Measurements from ENCODE around the gene PDCD2L. TPM values are rescaled to one million over a fixed set of nuclear protein-coding genes. Genes with fewer than 3 reads are reported as not detected.
A peak's percentile ranks its signal among the peaks of the same experiment; 100 is the strongest.

PDCD2L gene
- total and polyA plus RNA-seq, 12 donors, result 7.6 to 26.1 (median 12.9) TPM

DNA sequence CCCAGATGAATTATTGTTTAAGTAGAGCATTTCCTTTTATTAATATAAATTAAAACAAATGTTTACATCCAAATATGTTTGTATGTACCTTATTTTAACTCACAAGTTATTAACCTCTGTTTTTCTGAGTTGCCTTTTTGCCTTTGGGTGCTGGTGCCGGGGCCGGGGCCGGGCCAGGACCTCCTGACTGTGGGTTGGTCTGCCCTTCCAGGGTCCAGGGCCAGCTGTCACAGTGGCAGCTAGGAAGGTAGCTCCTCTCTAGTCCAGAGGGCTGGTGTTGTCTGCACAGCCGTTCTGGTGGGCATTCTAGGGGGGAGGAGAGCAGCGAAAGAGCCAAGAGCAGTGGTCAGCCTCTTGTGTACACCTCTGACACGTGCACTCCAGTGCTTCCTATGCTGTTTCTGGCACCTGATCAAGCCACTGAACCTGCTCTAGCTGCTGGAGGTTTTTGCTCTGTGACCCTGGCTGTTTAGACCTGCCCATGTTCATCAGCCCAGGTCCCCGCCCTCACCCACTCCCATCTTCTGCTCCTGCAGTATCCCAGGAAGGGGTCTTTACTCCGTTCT lies 22.0 kb downstream of the PDCD2L start:
- intact Hi-C loops (cut with DNase I), result no loop called here
- peaks cover 7 to 27% of the 10 kb centered on the region in 2 donors for H3K4me1 ChIP-seq (replicated peaks in 1 of 2)
- DNase-seq, result no peak
- 85 to 93% (median 91%) methylated on average over 7 to 8 of the region's 8 CpGs for WGBS, 4 donors
- TF ChIP-seq POLR2A (IDR thresholded peaks at IDR 0.05), result no peak
- no peaks in the 10 kb centered on the region for H3K27me3 ChIP-seq
- no peaks in the 10 kb centered on the region for H3K9me3 ChIP-seq (replicated peaks in 1 of 3)
- no peak overlapping the region for H3K4me3 ChIP-seq
- H3K27ac ChIP-seq, result no peak overlapping the region
- peaks cover 0 to 3% of the 10 kb centered on the region in 2 donors for H3K36me3 ChIP-seq (replicated peaks in 1 of 2)

DNA sequence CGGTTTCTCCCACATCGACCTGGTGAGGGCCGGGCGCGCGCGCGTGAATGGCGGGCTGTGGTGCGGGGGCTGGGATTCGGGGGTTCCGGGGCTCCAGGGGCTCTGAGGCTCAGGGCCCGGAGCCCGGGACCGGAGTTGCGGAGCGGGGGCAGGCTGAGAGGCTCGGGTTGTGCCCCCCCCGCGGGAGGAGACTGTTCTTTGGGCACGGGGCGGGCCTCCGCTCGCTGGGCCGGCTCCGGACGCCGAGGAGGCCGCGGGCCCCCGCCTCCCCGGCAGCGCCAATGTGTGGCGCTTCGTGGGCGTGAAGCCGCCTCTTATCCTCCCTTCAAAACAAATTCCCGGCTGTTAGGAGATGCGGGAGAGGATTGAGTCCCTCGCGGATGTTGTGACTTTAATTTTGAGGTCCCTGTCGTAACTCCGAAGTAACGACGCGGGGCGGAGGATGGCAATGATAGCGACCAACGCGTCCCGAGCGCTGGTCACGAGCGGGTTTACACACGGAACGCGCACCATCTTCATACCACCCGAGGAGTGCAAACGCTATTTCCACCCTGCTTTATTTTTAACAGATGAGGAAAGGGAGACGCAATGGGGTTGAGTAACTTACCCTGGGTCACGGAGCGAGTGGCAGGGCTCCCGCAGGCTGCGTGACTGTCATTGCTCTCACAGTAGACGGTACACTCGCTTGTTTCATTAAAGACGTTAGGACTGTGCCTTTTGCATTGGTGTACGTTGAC lies 24.5 kb downstream of the PDCD2L start:
- DNase-seq, result peak; percentile 21 to 74 (median 52)
- Histone ChIP-seq H3K27ac (peak overlapping the region; percentile 49 to 94 (median 88)), H3K27me3 (no peaks in the 10 kb centered on the region), H3K4me3 (peak overlapping the region; percentile 5 to 99 (median 96)), H3K9me3 (replicated peaks in 1 of 3) (no peaks in the 10 kb centered on the region), H3K4me1 (replicated peaks in 1 of 2) (peaks cover 7 to 47% of the 10 kb centered on the region in 2 donors), H3K36me3 (replicated peaks in 1 of 2) (peaks cover 0 to 4% of the 10 kb centered on the region in 2 donors)
- peak in 1 of 2 donors; percentile 39 for TF ChIP-seq POLR2A (IDR thresholded peaks at IDR 0.05)
- TF ChIP-seq, protein P1, sequence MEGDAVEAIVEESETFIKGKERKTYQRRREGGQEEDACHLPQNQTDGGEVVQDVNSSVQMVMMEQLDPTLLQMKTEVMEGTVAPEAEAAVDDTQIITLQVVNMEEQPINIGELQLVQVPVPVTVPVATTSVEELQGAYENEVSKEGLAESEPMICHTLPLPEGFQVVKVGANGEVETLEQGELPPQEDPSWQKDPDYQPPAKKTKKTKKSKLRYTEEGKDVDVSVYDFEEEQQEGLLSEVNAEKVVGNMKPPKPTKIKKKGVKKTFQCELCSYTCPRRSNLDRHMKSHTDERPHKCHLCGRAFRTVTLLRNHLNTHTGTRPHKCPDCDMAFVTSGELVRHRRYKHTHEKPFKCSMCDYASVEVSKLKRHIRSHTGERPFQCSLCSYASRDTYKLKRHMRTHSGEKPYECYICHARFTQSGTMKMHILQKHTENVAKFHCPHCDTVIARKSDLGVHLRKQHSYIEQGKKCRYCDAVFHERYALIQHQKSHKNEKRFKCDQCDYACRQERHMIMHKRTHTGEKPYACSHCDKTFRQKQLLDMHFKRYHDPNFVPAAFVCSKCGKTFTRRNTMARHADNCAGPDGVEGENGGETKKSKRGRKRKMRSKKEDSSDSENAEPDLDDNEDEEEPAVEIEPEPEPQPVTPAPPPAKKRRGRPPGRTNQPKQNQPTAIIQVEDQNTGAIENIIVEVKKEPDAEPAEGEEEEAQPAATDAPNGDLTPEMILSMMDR (IDR thresholded peaks at IDR 0.05), result no peak
- intact Hi-C loops (cut with DNase I), result no loop called here
- WGBS, 4 donors, result 0 to 1% (median 0%) methylated on average over 12 to 68 of the region's 68 CpGs

DNA sequence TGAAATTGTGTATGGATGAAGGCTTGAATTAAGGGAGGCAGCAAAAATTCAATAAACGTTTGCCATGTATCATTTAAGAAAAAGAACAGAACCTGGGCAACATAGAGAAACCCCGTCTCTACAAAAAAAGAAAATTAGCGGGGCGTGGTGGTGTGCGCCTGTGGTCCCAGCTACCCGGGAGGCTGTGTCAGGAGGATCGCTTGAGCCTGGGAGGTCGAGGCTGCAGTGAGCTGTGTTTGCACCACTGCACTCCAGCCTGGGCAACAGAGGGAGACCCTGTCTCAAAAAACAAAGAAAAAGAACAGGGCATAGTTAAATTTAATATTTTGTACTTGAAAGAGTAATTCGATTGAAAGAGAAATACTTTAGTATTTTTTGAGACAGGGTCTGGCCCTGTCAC lies 25.4 kb downstream of the PDCD2L start:
- no peaks in the 10 kb centered on the region for H3K9me3 ChIP-seq (replicated peaks in 1 of 3)
- H3K27ac ChIP-seq, result no peak overlapping the region
- no peak for DNase-seq
- H3K4me1 ChIP-seq (replicated peaks in 1 of 2), result peaks cover 7 to 47% of the 10 kb centered on the region in 2 donors
- no peaks in the 10 kb centered on the region for H3K27me3 ChIP-seq
- H3K36me3 ChIP-seq (replicated peaks in 1 of 2), result peaks cover 0 to 13% of the 10 kb centered on the region in 2 donors
- intact Hi-C loops (cut with DNase I), result no loop called here
- peak overlapping the region in 1 of 4 donors; percentile 96 for H3K4me3 ChIP-seq
- WGBS, 4 donors, result 70 to 78% (median 73%) methylated on average over 9 of the region's 9 CpGs
- TF ChIP-seq POLR2A (IDR thresholded peaks at IDR 0.05), result no peak
- TF ChIP-seq, protein P1 (IDR thresholded peaks at IDR 0.05), result no peak

DNA sequence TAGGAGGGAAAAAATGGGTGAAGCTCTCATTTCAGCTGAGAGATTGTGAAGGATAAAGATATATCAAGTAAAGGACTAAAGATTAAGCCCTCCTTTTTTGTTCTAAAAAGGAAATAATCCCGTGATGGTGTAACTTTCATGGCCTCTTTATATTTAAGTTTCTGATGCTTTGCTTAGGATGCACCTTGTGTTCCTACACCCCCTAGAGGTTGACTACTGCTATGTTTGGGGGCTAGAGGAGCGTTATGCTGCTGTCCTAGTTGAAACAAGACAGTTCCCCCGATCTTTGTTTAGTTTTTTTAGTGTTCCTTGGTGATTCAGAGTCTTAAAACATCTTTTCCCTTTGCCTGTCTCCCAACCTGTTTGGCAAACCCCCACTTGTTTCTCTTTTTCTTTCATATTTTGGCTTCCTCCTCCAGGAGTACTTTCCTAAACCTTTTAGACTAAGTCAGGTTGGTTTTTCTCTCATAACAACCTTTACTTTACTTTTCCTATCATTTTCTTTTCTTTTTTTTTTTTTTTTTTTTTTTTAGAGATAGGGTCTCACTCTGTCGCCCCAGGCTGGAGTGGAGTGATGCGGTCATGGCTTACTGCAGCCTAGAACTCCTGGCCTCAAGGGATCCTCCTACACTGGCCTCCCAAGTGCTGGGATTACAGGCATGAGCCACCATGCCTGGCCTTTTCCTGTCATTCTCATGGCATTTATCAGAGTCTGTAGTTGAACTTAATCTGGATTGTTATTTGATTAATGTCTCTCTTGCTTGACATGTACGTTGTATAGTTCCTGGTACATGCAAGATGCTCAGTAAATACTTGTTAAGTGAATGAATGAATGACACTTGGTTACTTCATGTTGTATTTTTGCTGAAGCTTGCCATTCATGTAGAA lies 26.8 kb downstream of the PDCD2L start:
- 37 to 43% (median 37%) methylated on average over 6 of the region's 6 CpGs for WGBS, 4 donors
- Histone ChIP-seq H3K36me3 (replicated peaks in 1 of 2) (peaks cover 0 to 27% of the 10 kb centered on the region in 2 donors), H3K4me1 (replicated peaks in 1 of 2) (peaks cover 7 to 47% of the 10 kb centered on the region in 2 donors), H3K9me3 (replicated peaks in 1 of 3) (no peaks in the 10 kb centered on the region), H3K27me3 (no peaks in the 10 kb centered on the region), H3K27ac (no peak overlapping the region), H3K4me3 (no peak overlapping the region)
- no peak for TF ChIP-seq POLR2A (IDR thresholded peaks at IDR 0.05)
- TF ChIP-seq, protein P1 (IDR thresholded peaks at IDR 0.05), result peak; percentile 29 to 59 (median 44)
- intact Hi-C loops (cut with DNase I), result no loop called here
- DNase-seq, result peak in 2 of 7 donors; percentile 25 to 31
